Activated T-cell treated with anti-CD3 and anti-CD28 coated beads, Interleukin-2, amount 50 U/mL, for 72 hours (primary cell): ENCODE measurements around the gene KIF26A. TPM values are rescaled to one million over a fixed set of nuclear protein-coding genes. Genes with fewer than 3 reads are reported as not detected.
"Not testable (repeated sequence)": the region's sequence is repeated elsewhere in the genome, so short reads cannot be mapped to it uniquely, and the experiment has no call there.

ENCODE experiments used
- ATAC-seq, 2 donors: fragments of 150-1000 bp; cut with Tn5 transposase; replicated peaks in 1 of 2; 2 replicates each; pipeline ENCODE4 v1.10.0; 2021; ENCODE audit warnings: moderate library complexity in 2 of 2, mild to moderate bottlenecking in 1 of 2
- DNase-seq, 2 donors: peaks; one replicate each; pipeline ENCODE4 v3.0.0; 2021 to 2022; ENCODE audit warnings: mixed read lengths in 1 of 2
- H3K27ac Mint-ChIP-seq: one replicate; pipeline ENCODE4 v1.8.0; 2022; ENCODE audit warnings: mild to moderate bottlenecking, moderate library complexity, mixed read lengths
- H3K27me3 Mint-ChIP-seq: one replicate; pipeline ENCODE4 v1.8.0; 2022; ENCODE audit warnings: low read depth, mixed read lengths
- H3K36me3 Mint-ChIP-seq, 2 donors: one replicate each; pipeline ENCODE4 v1.8.0; 2022; ENCODE audit warnings: mixed read lengths in 2 of 2, mild to moderate bottlenecking in 1 of 2; ENCODE audit not compliant: insufficient read depth in 2 of 2
- H3K4me1 Mint-ChIP-seq: one replicate; pipeline ENCODE4 v1.8.0; 2022; ENCODE audit warnings: low read depth, mixed read lengths
- H3K4me3 Mint-ChIP-seq, 2 donors: one replicate each; pipeline ENCODE4 v1.8.0; 2022; ENCODE audit warnings: mild to moderate bottlenecking in 2 of 2, mixed read lengths in 2 of 2, moderate library complexity in 2 of 2
- H3K9me3 Mint-ChIP-seq, 2 donors: one replicate each; pipeline ENCODE4 v1.8.0; 2022; ENCODE audit warnings: mixed read lengths in 2 of 2
- total RNA-seq, 2 donors: library from RNA; stranded (reverse); gene quantifications; one replicate each; pipeline ENCODE4 v1.2.3, GENCODE V29; 2022

KIF26A gene
- total RNA-seq, 2 donors from 2014 or later: 0.05 to 0.25 TPM

GRCh38 chr14:104149617-104150135 lies 11.3 kb downstream of the KIF26A start:
- H3K4me3 Mint-ChIP-seq: no peak overlapping the region
- ATAC-seq (peak in 1 of 2 donors; percentile 36), DNase-seq (no peak)
- H3K36me3 Mint-ChIP-seq: no peaks in the 10 kb centered on the region
- H3K9me3 Mint-ChIP-seq: no peaks in the 10 kb centered on the region
- H3K4me1 Mint-ChIP-seq: no peaks in the 10 kb centered on the region
- no peak overlapping the region for H3K27ac Mint-ChIP-seq
- no peaks in the 10 kb centered on the region for H3K27me3 Mint-ChIP-seq

GRCh38 chr14:104150136-104151025 lies 12.0 kb downstream of the KIF26A start:
- Mint-ChIP-seq H3K4me3 (no peak overlapping the region), H3K27me3 (no peaks in the 10 kb centered on the region), H3K36me3 (no peaks in the 10 kb centered on the region), H3K27ac (no peak overlapping the region), H3K9me3 (no peaks in the 10 kb centered on the region), H3K4me1 (no peaks in the 10 kb centered on the region)
- no peak for ATAC-seq
- DNase-seq: no peak

- no peak for ATAC-seq
Observed at GRCh38 chr14:104151026-104151381, 12.6 kb downstream of the KIF26A start.

GRCh38 chr14:104151566-104152245 lies 13.3 kb downstream of the KIF26A start:
- Mint-ChIP-seq H3K4me1 (no peaks in the 10 kb centered on the region), H3K4me3 (no peak overlapping the region), H3K9me3 (no peaks in the 10 kb centered on the region), H3K27me3 (no peaks in the 10 kb centered on the region), H3K27ac (no peak overlapping the region), H3K36me3 (no peaks in the 10 kb centered on the region)
- DNase-seq (no peak), ATAC-seq (no peak)

More at GRCh38 chr14:104151026-104151381, 12.6 kb downstream of the KIF26A start:
- no peak for DNase-seq
- Mint-ChIP-seq H3K27me3 (no peaks in the 10 kb centered on the region), H3K4me1 (no peaks in the 10 kb centered on the region), H3K4me3 (no peak overlapping the region), H3K36me3 (no peaks in the 10 kb centered on the region), H3K9me3 (no peaks in the 10 kb centered on the region), H3K27ac (no peak overlapping the region)

- Mint-ChIP-seq H3K27me3 (no peaks in the 10 kb centered on the region), H3K4me3 (no peak overlapping the region), H3K36me3 (no peaks in the 10 kb centered on the region), H3K27ac (no peak overlapping the region), H3K4me1 (no peaks in the 10 kb centered on the region), H3K9me3 (no peaks in the 10 kb centered on the region)
- ATAC-seq: no peak
- DNase-seq: no peak
Observed at GRCh38 chr14:104152246-104152575, 13.8 kb downstream of the KIF26A start.

GRCh38 chr14:104152686-104153393 lies 14.5 kb downstream of the KIF26A start:
- DNase-seq: no peak
- H3K27me3 Mint-ChIP-seq: no peaks in the 10 kb centered on the region

GRCh38 chr14:104153394-104153755 lies 15.0 kb downstream of the KIF26A start:
- not testable (repeated sequence) for H3K27ac Mint-ChIP-seq, H3K27me3 Mint-ChIP-seq, H3K9me3 Mint-ChIP-seq, H3K4me3 Mint-ChIP-seq, H3K36me3 Mint-ChIP-seq, H3K4me1 Mint-ChIP-seq, ATAC-seq, DNase-seq

More at GRCh38 chr14:104152686-104153393, 14.5 kb downstream of the KIF26A start:
- H3K4me3 Mint-ChIP-seq: no peak overlapping the region
- H3K4me1 Mint-ChIP-seq: no peaks in the 10 kb centered on the region
- no peak overlapping the region for H3K27ac Mint-ChIP-seq
- H3K9me3 Mint-ChIP-seq: no peaks in the 10 kb centered on the region
- H3K36me3 Mint-ChIP-seq: no peaks in the 10 kb centered on the region
- no peak for ATAC-seq

GRCh38 chr14:104154246-104154645 lies 15.9 kb downstream of the KIF26A start:
- H3K27ac Mint-ChIP-seq: no peak overlapping the region
- H3K4me1 Mint-ChIP-seq: no peaks in the 10 kb centered on the region
- H3K36me3 Mint-ChIP-seq: no peaks in the 10 kb centered on the region
- H3K9me3 Mint-ChIP-seq: no peaks in the 10 kb centered on the region
- DNase-seq (no peak), ATAC-seq (no peak)
- no peak overlapping the region for H3K4me3 Mint-ChIP-seq
- H3K27me3 Mint-ChIP-seq: no peaks in the 10 kb centered on the region

- Mint-ChIP-seq H3K4me3 (no peak overlapping the region), H3K4me1 (no peaks in the 10 kb centered on the region), H3K27ac (no peak overlapping the region), H3K9me3 (no peaks in the 10 kb centered on the region), H3K27me3 (no peaks in the 10 kb centered on the region), H3K36me3 (no peaks in the 10 kb centered on the region)
- DNase-seq (no peak), ATAC-seq (no peak)
Observed at GRCh38 chr14:104155513-104155912, 17.1 kb downstream of the KIF26A start.

GRCh38 chr14:104156142-104156541 lies 17.8 kb downstream of the KIF26A start:
- Mint-ChIP-seq H3K4me1 (no peaks in the 10 kb centered on the region), H3K9me3 (no peaks in the 10 kb centered on the region), H3K27ac (no peak overlapping the region), H3K27me3 (no peaks in the 10 kb centered on the region), H3K4me3 (no peak overlapping the region), H3K36me3 (no peaks in the 10 kb centered on the region)
- no peak for DNase-seq
- no peak for ATAC-seq

GRCh38 chr14:104157016-104157928 lies 18.9 kb downstream of the KIF26A start:
- ATAC-seq: no peak
- Mint-ChIP-seq H3K4me1 (no peaks in the 10 kb centered on the region), H3K36me3 (no peaks in the 10 kb centered on the region), H3K27ac (no peak overlapping the region), H3K4me3 (no peak overlapping the region), H3K9me3 (no peaks in the 10 kb centered on the region), H3K27me3 (no peaks in the 10 kb centered on the region)
- no peak for DNase-seq
